B cell (primary cell): ENCODE results near the gene ARHGAP26. TPM values are rescaled to one million over a fixed set of nuclear protein-coding genes. Genes with fewer than 3 reads are reported as not detected.

ENCODE experiments used
- ATAC-seq: fragments of 200-7000 bp; cut with Tn5 transposase; one replicate; pipeline ENCODE4 v1.10.0; 2021; ENCODE audit warnings: low read depth, mild to moderate bottlenecking, moderate number of reproducible peaks, moderate library complexity
- CTCF ChIA-PET: fragments of 350-600 bp; sonication (Branson Sonifier 250); formaldehyde crosslinking; loops from one replicate; lab custom pipeline; 2021; ENCODE audit warnings: antibody characterized with exemption, inconsistent platforms; lab: Charles Lee
- POLR2A ChIA-PET: fragments of 350-600 bp; sonication (Branson Sonifier 250); formaldehyde crosslinking; loops from one replicate; lab custom pipeline; 2021; ENCODE audit warnings: antibody characterized with exemption; lab: Charles Lee
- DNase-seq: peaks from one replicate; pipeline ENCODE4 v3.0.0; 2013
- H2AFZ ChIP-seq: 2 replicates; pipeline ENCODE4 v1.6.1; 2012; ENCODE audit warnings: mild to moderate bottlenecking, low read depth, low read length; ENCODE audit not compliant: insufficient read depth, poor library complexity, severe bottlenecking
- H3K27ac ChIP-seq, 2 donors: 1 replicate in 1 of 2; 2 replicates in 1 of 2; pipeline ENCODE4 v1.5.1; 2012 to 2013; ENCODE audit warnings: low read length in 2 of 2, mild to moderate bottlenecking in 2 of 2, moderate library complexity in 1 of 2
- H3K27me3 ChIP-seq, 4 experiments: fragments of 200-600 bp in 1 of 4; sonication (generic) in 1 of 4; replicated peaks in 1 of 4; 1 replicate in 2 of 4; 2 replicates in 2 of 4; pipeline versions ENCODE4 v1.6.1 to v1.7.0; 2013 to 2016; ENCODE audit warnings: low read length in 3 of 4, mild to moderate bottlenecking in 2 of 4, mixed read lengths in 1 of 4, moderate library complexity in 1 of 4; ENCODE audit not compliant: insufficient read depth in 4 of 4, control insufficient read depth in 3 of 4; ENCODE audit errors: control extremely low read depth in 1 of 4
- H3K36me3 ChIP-seq, 2 experiments: replicated peaks in 1 of 2; 1 replicate in 1 of 2; 2 replicates in 1 of 2; pipeline versions ENCODE4 v1.6.1 to v1.7.1; 2013; ENCODE audit warnings: low read length in 1 of 2; ENCODE audit not compliant: insufficient read depth in 2 of 2, control insufficient read depth in 1 of 2; ENCODE audit errors: control extremely low read depth in 1 of 2, extremely low read depth in 1 of 2
- H3K4me1 ChIP-seq, 2 donors: fragments of 200-600 bp in 1 of 2; sonication (generic) in 1 of 2; 1 replicate in 1 of 2; 2 replicates in 1 of 2; pipeline versions ENCODE4 v1.5.1 to v1.6.1; 2013 to 2017; ENCODE audit warnings: low read length in 2 of 2; ENCODE audit not compliant: control insufficient read depth in 2 of 2, insufficient read depth in 2 of 2
- H3K4me2 ChIP-seq: replicated peaks from 2 replicates; pipeline ENCODE3; 2012; ENCODE audit warnings: mild to moderate bottlenecking, low read depth, low read length; ENCODE audit not compliant: poor library complexity, severe bottlenecking
- H3K4me3 ChIP-seq, 5 experiments: fragments of 200-600 bp in 1 of 5; sonication (generic) in 1 of 5; 1 replicate in 3 of 5; 2 replicates in 2 of 5; pipeline versions ENCODE4 v1.5.1 to v1.7.0; 2011 to 2016; ENCODE audit warnings: low read length in 4 of 5, mild to moderate bottlenecking in 4 of 5, low read depth in 2 of 5, control low read depth in 1 of 5, moderate library complexity in 1 of 5; ENCODE audit not compliant: insufficient read depth in 1 of 5; ENCODE audit errors: control extremely low read depth in 1 of 5, extremely low read depth in 1 of 5
- H3K79me2 ChIP-seq: fragments of 200-600 bp; sonication (generic); one replicate; pipeline ENCODE4 v1.6.0; 2016; ENCODE audit warnings: low read length; ENCODE audit not compliant: control insufficient read depth, insufficient read depth
- H3K9ac ChIP-seq: fragments of 200-600 bp; sonication (generic); 2 replicates; pipeline ENCODE4 v1.6.1; 2017; ENCODE audit warnings: mild to moderate bottlenecking, low read length, moderate library complexity
- H3K9me3 ChIP-seq, 3 donors: one replicate each; pipeline versions ENCODE4 v1.6.1 to v1.7.1; 2013; ENCODE audit warnings: low read length in 2 of 3; ENCODE audit not compliant: control insufficient read depth in 2 of 3, insufficient read depth in 1 of 3; ENCODE audit errors: control extremely low read depth in 1 of 3
- H4K20me1 ChIP-seq: 2 replicates; pipeline ENCODE4 v1.6.0; 2012; ENCODE audit warnings: mild to moderate bottlenecking, low read length; ENCODE audit not compliant: insufficient read depth, control insufficient read depth, poor library complexity, severe bottlenecking
- H3K27ac Mint-ChIP-seq: one replicate; pipeline ENCODE4 v1.8.0; 2021; ENCODE audit warnings: mixed read lengths
- H3K27me3 Mint-ChIP-seq: one replicate; pipeline ENCODE4 v1.8.0; 2021; ENCODE audit warnings: mixed read lengths
- H3K4me1 Mint-ChIP-seq: one replicate; pipeline ENCODE4 v1.8.0; 2021; ENCODE audit warnings: mixed read lengths
- H3K4me3 Mint-ChIP-seq: one replicate; pipeline ENCODE4 v1.8.0; 2021; ENCODE audit warnings: mixed read lengths
- H3K9me3 Mint-ChIP-seq: one replicate; pipeline ENCODE4 v1.8.0; 2022; ENCODE audit warnings: mixed read lengths; ENCODE audit not compliant: insufficient read depth
- EZH2 ChIP-seq: IDR thresholded peaks from 2 replicates; pipeline ENCODE4 v1.6.1; 2012; ENCODE audit warnings: borderline replicate concordance, low read depth, mild to moderate bottlenecking, moderate library complexity, low read length; ENCODE audit not compliant: insufficient read depth, poor library complexity, severe bottlenecking
- WGBS: methylation state at CpG from one replicate; pipeline ENCODE4 v1.1.5; 2013; ENCODE audit warnings: missing lambda C conversion rate; ENCODE audit not compliant: insufficient coverage; 5-methylcytosine and 5-hydroxymethylcytosine counted together
- intact Hi-C: fragments of 100-400 bp; cut with micrococcal nuclease; formaldehyde crosslinking; loops from one replicate; pipeline ENCODE4 v1.10.0; 2022
- polyA plus RNA-seq: library from polyadenylated mRNA; depleted of rRNA; stranded (reverse); fragments of >200 nt; gene quantifications from 2 replicates; pipeline ENCODE4 v1.2.3, GENCODE V29; 2012
- total RNA-seq, 2 donors: library from RNA; stranded (reverse); fragments of 120-200 nt in 1 of 2; gene quantifications; 1 replicate in 1 of 2; 2 replicates in 1 of 2; pipeline versions ENCODE4 v1.2.3 to v1.2.4, GENCODE V29; 2013 to 2022
- TF ChIP-seq, protein P1 (sequence below): fragments of 200-600 bp; IDR thresholded peaks from one replicate; pipeline ENCODE4 v1.8.0; 2022; ENCODE audit warnings: antibody characterized with exemption, mild to moderate bottlenecking

Gene ARHGAP26
- total and polyA plus RNA-seq, 2 donors (not counting 1 experiment from before 2014, with no cell fraction given): 1.8 to 22.5 TPM

DNA sequence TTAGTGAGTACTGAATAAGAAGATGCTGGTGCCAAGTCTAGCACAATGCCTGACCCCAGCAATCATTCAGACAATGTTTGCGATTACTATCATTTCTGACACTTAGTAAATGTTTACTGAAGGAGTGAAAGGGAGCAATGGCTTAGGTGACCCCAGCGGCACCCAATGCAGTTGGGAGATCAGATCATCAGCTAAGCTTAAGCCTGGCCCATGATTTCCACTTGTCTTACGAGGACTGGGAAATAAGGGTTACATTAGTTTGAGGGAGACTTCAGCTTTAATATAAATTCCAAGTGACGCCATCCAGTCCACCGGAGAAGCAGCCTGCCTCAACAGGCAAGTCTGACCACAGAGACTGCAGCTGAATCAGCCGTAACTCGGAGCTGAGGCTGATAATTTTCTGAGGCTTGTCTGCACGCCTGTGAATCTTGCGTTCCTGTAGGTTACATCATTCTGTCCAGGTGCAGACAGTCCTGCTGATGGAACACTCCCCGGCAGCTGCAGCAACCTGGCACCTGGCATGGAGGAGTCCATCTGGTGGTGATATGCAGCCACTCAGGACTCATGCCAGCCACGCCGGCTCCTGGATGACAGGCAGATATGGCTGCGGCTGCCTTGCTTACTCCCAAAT, 49.4 kb upstream of the ARHGAP26 start:
- no peaks in the 10 kb centered on the region for H4K20me1 ChIP-seq
- peaks cover 0 to 18% (median 4%) of the 10 kb centered on the region in 4 experiments for H3K27me3 ChIP-seq
- H3K4me3 ChIP-seq: no peak overlapping the region
- CTCF ChIA-PET: interaction anchor here (0.9 to 4.2 kb wide), 4 partner anchors 8 to 168 kb away, joined by 4 to 34 read pairs (median 5); no protein-coding TSS in a partner anchor
- no peak overlapping the region for H3K4me2 ChIP-seq
- ATAC-seq (no peak), DNase-seq (no peak)
- TF ChIP-seq, protein P1, sequence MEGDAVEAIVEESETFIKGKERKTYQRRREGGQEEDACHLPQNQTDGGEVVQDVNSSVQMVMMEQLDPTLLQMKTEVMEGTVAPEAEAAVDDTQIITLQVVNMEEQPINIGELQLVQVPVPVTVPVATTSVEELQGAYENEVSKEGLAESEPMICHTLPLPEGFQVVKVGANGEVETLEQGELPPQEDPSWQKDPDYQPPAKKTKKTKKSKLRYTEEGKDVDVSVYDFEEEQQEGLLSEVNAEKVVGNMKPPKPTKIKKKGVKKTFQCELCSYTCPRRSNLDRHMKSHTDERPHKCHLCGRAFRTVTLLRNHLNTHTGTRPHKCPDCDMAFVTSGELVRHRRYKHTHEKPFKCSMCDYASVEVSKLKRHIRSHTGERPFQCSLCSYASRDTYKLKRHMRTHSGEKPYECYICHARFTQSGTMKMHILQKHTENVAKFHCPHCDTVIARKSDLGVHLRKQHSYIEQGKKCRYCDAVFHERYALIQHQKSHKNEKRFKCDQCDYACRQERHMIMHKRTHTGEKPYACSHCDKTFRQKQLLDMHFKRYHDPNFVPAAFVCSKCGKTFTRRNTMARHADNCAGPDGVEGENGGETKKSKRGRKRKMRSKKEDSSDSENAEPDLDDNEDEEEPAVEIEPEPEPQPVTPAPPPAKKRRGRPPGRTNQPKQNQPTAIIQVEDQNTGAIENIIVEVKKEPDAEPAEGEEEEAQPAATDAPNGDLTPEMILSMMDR: no peak
- no peak for TF ChIP-seq EZH2
- Mint-ChIP-seq H3K27me3 (peaks cover 28% of the 10 kb centered on the region), H3K4me1 (no peaks in the 10 kb centered on the region), H3K4me3 (no peak overlapping the region), H3K9me3 (no peaks in the 10 kb centered on the region), H3K27ac (no peak overlapping the region)
- H3K4me1 ChIP-seq: no peaks in the 10 kb centered on the region
- no peak overlapping the region for H2AFZ ChIP-seq
- POLR2A ChIA-PET: no interaction called here
- WGBS: 89% methylated on average over 11 of the region's 13 CpGs
- H3K9ac ChIP-seq: no peak overlapping the region
- H3K27ac ChIP-seq: no peak overlapping the region
- no peaks in the 10 kb centered on the region for H3K9me3 ChIP-seq
- intact Hi-C loops: no loop called here
- H3K79me2 ChIP-seq: no peaks in the 10 kb centered on the region
- H3K36me3 ChIP-seq: no peaks in the 10 kb centered on the region

DNA sequence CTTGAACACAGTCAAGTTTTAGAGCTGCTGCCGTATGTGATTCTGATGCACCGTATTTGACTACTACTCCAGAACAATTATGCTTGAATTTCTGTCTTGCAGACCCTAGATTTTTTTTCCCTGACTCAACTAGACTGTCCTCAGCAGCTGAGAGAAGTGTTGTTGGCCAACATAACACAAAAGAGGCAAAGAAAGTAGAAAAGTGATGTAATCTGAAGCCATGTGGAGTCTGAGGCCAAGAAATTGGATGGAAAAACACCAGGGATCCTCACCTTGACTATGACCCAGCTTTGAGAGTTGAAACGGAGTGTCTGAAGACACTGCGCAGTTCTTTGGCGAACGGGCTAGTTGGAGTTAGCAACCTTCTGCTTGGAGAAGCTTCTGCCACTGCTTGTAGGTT, 48.0 kb upstream of the ARHGAP26 start:
- intact Hi-C loops: no loop called here
- Histone ChIP-seq H3K79me2 (no peaks in the 10 kb centered on the region), H3K4me2 (no peak overlapping the region), H4K20me1 (no peaks in the 10 kb centered on the region), H3K4me1 (no peaks in the 10 kb centered on the region), H3K27ac (no peak overlapping the region), H2AFZ (no peak overlapping the region), H3K4me3 (no peak overlapping the region), H3K9ac (no peak overlapping the region), H3K27me3 (peaks cover 0 to 10% (median 3%) of the 10 kb centered on the region in 4 experiments), H3K9me3 (no peaks in the 10 kb centered on the region), H3K36me3 (no peaks in the 10 kb centered on the region)
- no peaks in the 10 kb centered on the region for H3K9me3 Mint-ChIP-seq
- no peak for DNase-seq
- 95% methylated on average over 6 of the region's 6 CpGs for WGBS
- ChIA-PET POLR2A (no interaction called here), CTCF (interaction anchor here (1.1 to 4.2 kb wide), 3 partner anchors 9 to 571 kb away, joined by 3 to 34 read pairs (median 4); no protein-coding TSS in a partner anchor)
- no peak overlapping the region for H3K4me3 Mint-ChIP-seq
- TF ChIP-seq, protein P1: no peak
- H3K27ac Mint-ChIP-seq: no peak overlapping the region
- ATAC-seq: no peak
- no peaks in the 10 kb centered on the region for H3K4me1 Mint-ChIP-seq
- peaks cover 20% of the 10 kb centered on the region for H3K27me3 Mint-ChIP-seq
